Fibroblast of skin of right biceps (primary cell): ENCODE results near the gene ZFAND2A.

Source experiments
- DNase-seq: peaks from one replicate; pipeline ENCODE4 v3.0.0-alpha.2; 2013

ZFAND2A gene

GRCh38 chr7:1104516-1105179 is 55.3 kb downstream of the ZFAND2A start:
- no peak for DNase-seq

DNA sequence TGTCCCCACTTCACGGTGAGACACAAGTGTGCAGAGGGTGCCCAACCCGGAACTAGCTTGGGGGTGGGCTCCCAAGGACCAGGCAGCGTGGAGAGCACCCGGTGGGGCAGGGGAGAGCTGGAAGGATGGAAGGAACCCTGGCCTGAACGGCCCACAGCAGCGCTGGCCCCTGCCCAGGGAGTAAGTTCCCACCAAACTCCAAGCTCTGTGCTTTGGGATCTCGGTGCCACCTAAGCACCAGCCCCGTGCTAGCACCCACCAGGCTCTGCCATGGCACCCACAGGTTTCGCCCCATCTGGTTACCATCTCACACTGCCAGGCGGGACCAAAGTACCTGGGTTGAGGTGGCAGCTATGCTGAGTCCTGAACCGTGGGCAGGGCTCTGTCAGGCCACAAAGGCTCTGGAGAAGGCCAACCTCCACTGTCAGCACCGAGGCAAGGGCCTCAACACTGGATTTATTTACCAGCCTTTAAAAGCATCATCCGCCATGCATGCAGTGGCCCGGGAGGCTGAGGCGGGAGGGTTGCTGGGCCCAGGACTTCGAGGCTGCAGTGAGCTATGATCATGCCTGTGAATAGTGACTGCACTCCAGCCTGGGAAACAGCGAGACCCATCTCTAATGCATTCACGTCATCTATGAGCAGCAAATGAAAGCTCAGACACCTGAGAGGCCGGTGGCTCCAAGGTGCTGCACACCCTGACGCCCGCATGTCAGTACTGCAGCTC is 56.0 kb downstream of the ZFAND2A start:
- no peak for DNase-seq

GRCh38 chr7:1103009-1103788 is 56.8 kb downstream of the ZFAND2A start:
- DNase-seq: no peak
